Middle frontal gyrus (tissue), 1 donor: ENCODE data around the gene SHROOM3.

Experiments used
- DNase-seq: peaks from one replicate; pipeline ENCODE4 v3.0.0-alpha.2; 2015; ENCODE audit warnings: low spot score; ENCODE audit errors: extremely low spot score

Gene SHROOM3

DNA sequence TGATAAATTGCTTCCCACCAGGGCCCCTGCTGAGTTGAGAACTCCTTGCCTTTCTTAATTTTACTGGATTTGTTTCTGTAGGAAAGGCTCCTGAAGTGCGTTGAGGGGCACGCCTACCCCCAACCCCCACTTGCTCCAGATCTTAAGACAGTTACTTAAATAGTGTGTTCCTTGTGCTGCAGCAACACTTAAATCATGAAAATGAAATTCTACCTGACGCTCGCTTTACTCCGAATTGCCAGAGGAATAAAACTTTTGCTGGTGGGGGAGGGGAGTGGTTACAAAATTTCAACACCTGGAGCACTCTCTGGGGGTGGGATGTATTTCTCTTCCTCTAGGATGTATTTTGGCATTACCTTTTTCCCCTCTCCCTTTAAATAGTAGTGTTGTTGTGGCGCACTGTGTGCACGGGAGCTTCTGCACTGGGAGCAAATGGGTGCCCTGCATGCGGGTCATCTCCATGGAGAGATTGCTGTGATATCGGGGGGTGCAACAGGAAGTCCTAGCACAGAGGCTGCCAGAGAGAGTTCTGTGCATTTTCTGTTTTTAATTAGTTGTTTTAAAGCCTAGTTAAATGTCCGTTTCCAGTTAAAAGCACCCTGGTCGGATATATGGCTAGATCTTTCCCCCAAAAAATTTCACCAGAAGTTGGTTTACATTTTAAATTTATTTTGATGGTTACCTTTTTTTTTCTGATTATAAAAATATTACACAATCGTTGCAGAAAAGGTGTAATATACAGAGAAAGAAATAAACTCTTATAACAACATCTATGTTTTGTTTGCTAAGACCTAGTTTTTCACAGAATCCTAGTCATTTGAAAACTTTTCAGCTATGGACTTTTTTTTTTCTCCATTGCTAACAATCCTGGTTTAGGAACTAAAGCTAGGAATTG, 255.2 kb downstream of the SHROOM3 start:
- no peak for DNase-seq

- DNase-seq = no peak
Observed at GRCh38 chr4:76690906-76691275, 255.9 kb downstream of the SHROOM3 start.

DNA sequence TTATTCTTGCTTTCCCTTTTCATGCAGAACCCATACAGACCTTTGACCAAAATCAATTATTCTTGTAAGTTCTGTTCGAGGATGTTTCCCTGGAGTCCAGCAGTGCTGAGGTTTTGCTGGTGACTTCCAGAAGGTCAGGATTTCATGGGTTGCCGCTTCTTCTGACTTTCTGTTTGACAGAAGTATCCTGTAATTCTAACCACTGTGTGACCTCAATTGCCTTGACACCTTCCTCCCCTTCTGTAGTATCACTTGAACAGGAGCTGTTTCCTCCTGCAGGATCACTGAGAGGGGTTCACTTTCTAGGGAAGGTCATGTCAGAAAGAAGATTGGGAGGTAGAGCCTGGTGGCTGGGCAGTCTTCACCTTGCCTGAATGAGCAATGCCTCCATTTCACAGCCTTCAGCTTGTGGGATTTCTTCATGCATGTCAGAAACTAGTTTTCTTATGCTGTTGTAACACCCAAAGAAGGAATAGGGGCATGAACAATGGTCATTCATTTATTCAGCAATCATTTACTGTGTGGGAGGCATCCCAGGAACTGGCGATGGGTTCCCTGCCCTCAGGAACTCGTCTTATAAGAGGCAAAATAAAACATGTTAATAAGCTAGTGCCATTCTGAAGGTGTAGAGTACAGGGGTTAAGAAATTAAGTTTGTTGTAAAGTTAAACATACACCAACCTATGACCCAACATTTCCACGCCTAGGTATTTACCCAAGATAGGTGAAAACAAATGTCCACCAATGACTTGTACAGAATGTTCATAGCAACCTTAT, 257.0 kb downstream of the SHROOM3 start:
- DNase-seq = no peak

DNA sequence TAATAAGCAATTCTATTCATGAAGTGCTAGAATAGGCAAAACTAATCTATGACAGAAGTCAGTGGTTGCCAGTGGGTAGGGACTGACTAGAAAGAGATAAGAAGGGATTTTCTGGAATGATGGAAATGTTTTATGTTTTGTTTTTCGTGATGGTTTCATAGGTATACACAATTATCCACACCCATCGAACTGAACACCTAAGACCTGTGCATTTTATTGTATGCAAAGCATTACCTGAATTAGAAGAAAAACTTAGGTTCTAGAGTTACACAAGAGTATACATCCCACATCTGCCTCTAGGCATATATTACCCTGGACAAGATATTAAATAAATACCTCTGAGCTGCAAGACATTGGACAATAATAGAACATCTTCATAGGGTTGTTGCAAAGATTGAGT, 257.7 kb downstream of the SHROOM3 start:
- no peak for DNase-seq

- no peak for DNase-seq
Observed at GRCh38 chr4:76694056-76694455, 259.0 kb downstream of the SHROOM3 start.

DNA sequence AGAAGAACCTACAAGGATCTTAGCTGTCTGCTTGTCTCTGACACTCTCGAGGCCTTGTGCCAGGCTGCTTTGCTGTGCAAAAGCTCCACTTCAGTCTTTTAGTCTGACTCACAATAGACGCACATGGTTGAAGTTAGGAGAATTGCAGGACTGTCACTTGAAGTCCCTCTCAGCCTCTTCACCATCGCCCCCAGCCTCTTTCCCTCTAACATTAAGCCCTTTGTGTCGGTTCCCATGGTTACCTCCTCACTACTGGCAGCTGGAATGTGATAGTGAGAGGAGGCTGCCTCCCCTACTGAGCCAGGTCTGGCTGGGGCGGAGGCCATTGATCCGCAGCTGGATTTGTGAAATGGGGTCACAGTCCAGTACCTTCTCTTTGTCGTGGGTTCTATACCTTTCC, 261.1 kb downstream of the SHROOM3 start:
- DNase-seq = no peak

GRCh38 chr4:76697129-76697803, 262.2 kb downstream of the SHROOM3 start:
- no peak for DNase-seq

DNA sequence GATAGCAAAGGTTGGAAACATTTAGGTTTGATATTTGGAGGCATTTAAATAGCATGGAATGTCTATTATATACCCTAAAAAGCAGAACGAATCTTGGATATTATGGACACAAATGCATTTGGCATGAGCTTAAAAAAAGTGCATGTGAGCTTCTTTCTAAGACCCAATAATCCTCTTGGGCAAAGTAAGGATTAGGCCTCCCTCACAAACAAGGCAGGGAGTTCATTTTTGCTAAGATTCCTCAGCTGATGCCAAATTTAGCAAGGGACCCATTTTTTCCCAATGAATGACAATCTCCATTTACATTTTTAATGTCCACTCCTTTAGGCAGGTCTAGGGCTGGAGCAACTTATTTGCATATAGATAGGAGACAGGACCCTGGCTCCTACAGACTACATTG, 263.1 kb downstream of the SHROOM3 start:
- DNase-seq = no peak

- no peak for DNase-seq
Observed at GRCh38 chr4:76699751-76700310, 264.8 kb downstream of the SHROOM3 start.

DNA sequence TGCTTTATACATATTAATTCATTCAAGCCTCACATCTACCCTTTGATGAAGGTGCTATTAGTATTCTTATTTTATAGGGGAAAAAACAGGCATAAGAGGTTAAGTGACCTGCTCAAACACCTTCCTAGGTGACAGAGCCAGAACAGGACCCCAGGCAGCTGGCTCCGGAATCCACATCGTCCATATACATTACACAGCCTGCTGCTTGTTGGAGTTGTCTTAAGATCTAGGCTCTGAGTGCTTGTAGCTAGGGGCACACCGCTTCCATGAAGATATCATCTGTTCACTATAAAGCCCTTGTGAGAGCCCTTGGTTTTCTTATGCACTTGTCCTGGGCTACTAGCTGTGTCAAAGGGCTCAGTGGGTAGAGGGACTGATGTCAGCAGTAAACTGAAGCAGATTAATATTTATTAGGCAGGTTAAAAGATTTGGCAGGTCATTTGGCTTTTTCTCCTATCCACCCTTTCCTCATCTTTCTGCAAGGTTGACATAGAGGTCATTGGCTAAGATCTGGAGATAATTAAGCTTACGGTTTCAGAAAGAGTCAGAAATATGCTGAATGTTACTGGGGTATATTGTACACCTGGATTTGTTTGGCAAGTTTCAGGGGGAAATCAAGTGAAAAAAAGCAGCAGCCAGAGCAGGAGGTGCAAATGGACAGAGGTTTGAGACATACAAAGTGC, 267.6 kb downstream of the SHROOM3 start:
- no peak for DNase-seq

- no peak for DNase-seq
Observed at GRCh38 chr4:76703123-76703490, 268.1 kb downstream of the SHROOM3 start.

GRCh38 chr4:76703676-76704075, 268.6 kb downstream of the SHROOM3 start:
- no peak for DNase-seq

DNA sequence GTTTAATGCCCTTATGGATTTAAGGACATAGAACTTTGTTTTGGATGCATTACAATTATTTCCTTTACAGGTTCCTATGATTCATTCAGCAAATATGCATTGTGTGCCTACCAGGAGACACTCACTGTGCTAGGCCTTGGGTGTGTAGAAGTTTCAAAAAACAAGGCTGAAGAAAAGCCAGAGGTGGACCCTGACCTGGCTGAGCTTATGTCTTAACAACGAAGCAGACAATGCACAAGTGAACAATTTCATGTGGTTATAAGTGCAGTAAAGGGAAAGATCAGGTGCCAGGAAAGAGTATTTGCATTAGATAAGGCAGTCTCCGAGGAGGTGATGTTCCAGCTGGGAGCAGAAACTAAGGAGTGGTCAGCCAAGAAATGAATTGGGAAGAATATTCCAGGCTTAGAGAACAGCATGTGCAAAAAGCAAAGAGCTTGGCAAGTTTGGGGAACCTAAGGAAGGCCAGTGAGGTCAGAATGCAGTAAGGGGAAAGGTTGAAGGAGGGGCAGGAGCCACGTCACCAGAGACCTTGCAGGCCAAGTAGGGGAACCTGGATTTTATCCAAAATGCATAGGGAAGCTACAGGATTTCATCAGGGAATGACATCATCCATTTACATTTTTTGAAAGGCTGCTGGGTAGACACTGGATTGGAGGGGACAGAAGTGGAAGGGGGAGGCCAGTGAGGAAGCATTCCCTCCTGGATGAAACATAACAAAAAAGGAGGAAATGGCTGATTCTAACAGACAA, 269.3 kb downstream of the SHROOM3 start:
- DNase-seq = no peak

DNA sequence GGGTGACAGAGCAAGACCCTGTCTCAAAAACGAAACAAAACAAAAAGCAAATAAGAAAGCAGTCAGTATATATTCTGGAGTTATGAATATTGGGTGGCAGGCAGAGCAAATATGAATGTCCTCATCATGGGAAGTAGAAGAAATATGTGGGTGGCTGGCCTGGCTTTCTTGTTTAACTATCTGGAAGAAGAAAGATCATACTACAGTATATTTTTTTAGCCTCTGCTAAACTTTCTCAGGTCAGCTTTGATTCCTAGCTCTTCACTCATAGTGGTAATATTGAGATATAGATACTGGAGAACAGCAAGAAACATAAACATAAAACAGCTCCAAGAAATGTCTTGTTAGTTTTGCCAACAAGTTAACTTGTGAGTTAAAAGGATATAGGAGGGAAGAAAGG, 270.4 kb downstream of the SHROOM3 start:
- DNase-seq = no peak

DNA sequence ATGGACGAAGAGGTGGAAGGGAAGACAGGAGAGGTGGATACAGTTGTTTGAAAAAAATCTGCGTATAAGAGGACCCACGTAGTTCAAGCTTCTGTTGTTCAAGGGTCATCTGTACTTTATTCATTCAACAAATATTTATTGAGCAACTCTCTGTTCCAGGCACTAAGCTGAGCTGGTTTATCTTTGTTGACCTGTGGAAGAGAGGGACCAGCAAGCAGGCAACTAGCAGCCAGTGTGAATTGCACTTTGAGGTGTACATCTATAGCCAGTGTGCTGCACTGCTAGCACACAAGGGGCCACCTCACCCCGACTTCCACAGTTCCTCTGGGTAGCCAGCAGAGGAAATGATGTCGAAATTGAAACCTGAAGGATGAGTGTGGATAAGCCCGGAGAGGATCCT, 271.6 kb downstream of the SHROOM3 start:
- no peak for DNase-seq

DNA sequence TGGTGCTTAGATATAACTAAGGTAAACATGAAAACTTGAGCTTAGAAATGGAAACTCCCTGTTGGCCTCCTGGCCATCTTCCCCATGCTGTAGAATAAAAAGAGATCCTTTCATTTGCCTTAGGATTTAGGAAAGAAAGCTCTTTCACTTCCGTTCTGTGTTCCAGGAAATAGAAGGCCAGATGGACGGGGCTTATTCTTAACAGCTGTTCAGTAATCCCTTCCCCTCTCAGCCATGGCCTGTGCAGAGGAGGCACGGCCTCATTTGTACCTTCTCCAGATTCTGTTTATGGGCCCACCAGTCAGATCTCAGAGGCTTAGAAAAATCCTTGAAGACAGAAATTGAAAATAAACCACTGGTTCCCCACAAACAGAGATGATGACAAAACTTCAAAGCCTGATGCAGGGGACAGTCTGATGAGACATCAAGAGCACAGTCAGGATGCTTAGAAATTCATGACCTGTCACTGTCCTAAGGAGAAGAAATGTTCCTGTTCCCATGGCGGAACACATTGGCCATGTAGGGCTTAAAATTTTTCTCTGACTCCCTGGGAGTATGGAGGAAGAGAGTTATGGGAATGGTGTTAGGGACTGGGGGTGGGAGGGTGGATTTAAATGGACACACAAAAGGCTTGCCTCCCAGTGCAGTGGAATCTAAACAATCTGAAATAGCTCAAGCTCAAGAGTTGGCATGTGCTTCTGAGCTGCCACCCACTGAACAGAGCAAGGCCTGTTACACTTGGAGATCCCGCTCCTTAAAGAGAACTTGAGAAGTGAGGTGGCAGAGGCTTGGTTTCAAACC, 274.1 kb downstream of the SHROOM3 start:
- no peak for DNase-seq

DNA sequence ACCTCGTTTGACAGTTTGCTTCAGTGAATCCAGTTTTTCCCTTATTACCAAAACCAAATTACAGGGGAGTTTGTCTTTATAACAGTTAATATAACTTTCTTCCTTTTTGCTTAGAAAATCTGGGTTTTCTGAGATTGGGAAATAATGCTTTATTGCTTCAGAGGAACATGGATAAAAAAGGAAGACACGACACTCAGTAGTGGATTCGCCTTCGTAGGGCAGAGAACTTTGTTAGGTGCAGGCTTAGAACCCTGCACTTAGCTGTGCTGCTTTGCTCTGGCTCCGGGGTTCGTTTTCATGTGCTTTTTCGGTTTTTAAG, 274.7 kb downstream of the SHROOM3 start:
- no peak for DNase-seq

DNA sequence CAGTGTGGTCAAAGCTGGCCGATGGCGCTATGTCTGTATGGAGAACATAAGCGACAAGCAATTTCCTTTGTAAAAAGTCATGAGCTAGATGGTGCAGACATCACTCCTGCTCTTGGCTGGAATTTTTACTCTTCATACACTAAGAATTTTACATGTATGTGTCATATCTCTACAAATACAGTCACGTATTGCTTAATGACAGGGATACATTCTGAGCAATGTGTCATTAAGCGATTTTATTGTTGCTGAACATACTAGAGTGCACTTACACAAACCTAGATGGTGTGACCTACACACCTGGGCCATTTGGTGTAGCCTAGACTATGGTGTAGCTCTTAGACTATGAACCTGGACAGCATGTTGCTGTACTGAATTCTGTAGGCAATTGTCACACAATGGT, 277.5 kb downstream of the SHROOM3 start:
- no peak for DNase-seq

DNA sequence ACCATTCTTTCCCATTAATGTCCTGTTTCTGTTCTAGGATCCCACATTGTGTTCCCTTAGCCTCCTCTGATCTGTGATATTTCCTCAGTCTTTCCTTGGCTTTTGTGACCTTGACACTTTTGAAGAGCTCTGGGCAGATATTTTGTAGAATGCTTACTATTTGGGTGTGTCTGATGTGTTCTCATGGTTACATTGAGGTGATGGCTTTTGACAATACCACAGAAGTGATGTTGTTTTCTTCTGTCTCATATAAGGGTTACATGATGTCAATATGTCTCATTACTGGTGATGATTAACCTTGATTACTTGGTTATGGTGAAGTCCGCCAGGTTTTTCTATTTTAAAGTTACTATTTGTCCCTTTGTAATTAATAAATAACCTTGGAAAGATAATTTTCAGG, 279.2 kb downstream of the SHROOM3 start:
- DNase-seq = no peak

- no peak for DNase-seq
Observed at GRCh38 chr4:76716020-76716419, 281.0 kb downstream of the SHROOM3 start.
